Stimulated activated CD4-positive, alpha-beta T cell treated with anti-CD3 and anti-CD28 coated beads, Interleukin-4, amount 100 ng/mL, for 4 hours (primary cell): ENCODE measurements around the gene R3HDML.
A peak's percentile ranks its signal among the peaks of the same experiment; 100 is the strongest.

ENCODE experiments used
- DNase-seq, 2 experiments: peaks; one replicate each; pipeline ENCODE4 v3.0.0-alpha.2; 2020

R3HDML gene

GRCh38 chr20:44367746-44368145 is 30.9 kb downstream of the R3HDML start:
- DNase-seq: no peak

GRCh38 chr20:44370639-44371218 is 33.9 kb downstream of the R3HDML start:
- DNase-seq: no peak

- DNase-seq: no peak
These were observed 45.8 kb downstream of the R3HDML start for GRCh38 chr20:44382641-44383040.

- DNase-seq: peak; percentile 74 to 85
These were observed 47.7 kb downstream of the R3HDML start for GRCh38 chr20:44384423-44385027.

GRCh38 chr20:44388466-44389023 is 51.7 kb downstream of the R3HDML start:
- peak; percentile 54 to 66 for DNase-seq

GRCh38 chr20:44389871-44390270 is 53.0 kb downstream of the R3HDML start:
- no peak for DNase-seq

GRCh38 chr20:44390280-44390679 is 53.4 kb downstream of the R3HDML start:
- DNase-seq: no peak

- no peak for DNase-seq
These were observed 55.4 kb downstream of the R3HDML start for GRCh38 chr20:44392088-44392775.

GRCh38 chr20:44392776-44393607 is 56.1 kb downstream of the R3HDML start:
- DNase-seq: no peak

GRCh38 chr20:44393608-44394451 is 57.0 kb downstream of the R3HDML start:
- DNase-seq: no peak

- no peak for DNase-seq
These were observed 57.5 kb downstream of the R3HDML start for GRCh38 chr20:44394452-44394701.

GRCh38 chr20:44394702-44395460 is 58.0 kb downstream of the R3HDML start:
- no peak for DNase-seq

- DNase-seq: no peak
These were observed 58.9 kb downstream of the R3HDML start for GRCh38 chr20:44395461-44396340.

GRCh38 chr20:44396369-44397130 is 59.7 kb downstream of the R3HDML start:
- no peak for DNase-seq

- no peak for DNase-seq
These were observed 61.5 kb downstream of the R3HDML start for GRCh38 chr20:44398335-44398734.

GRCh38 chr20:44399446-44399845 is 62.6 kb downstream of the R3HDML start:
- DNase-seq: no peak

GRCh38 chr20:44400671-44400969 is 63.8 kb downstream of the R3HDML start:
- DNase-seq: no peak
